Fibroblast of skin of right quadriceps (primary cell): ENCODE data around the gene KIF21A.

Experiments used
- DNase-seq: peaks from one replicate; pipeline ENCODE4 v3.0.0-alpha.2; 2013

KIF21A gene

DNA sequence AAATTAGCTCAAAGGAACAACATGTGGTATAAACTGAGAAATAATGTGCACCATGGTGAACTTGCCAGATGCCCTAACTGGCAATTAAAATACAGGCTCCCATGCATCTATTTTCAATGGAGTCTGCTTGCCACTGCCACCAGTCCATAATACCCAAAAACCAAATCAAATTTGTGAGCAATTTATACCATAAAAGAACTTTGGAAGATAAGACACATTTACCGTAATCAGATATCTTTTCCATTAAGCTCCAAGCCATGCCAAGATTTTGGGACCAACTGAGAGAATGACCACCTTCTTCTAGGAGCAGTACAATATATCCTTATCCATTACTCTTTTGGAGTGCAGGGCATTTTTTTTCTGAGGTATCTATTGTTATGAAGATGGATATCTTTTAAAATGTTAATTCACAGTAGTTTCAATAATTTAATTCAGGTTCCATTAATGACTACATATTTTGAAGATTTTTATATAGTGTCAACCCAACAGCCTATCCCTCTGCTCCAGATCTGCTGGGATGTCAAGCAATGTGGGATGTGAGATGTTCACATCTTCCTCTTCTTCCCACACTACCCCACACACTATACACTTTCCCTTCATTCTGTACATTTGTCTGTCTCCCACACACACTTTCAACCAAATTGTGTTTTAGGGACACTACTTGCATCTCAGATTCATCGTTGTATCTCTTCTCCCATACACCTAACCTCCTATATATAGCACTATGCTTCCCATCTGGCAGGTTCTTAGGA lies 53.3 kb downstream of the KIF21A start:
- no peak for DNase-seq

DNA sequence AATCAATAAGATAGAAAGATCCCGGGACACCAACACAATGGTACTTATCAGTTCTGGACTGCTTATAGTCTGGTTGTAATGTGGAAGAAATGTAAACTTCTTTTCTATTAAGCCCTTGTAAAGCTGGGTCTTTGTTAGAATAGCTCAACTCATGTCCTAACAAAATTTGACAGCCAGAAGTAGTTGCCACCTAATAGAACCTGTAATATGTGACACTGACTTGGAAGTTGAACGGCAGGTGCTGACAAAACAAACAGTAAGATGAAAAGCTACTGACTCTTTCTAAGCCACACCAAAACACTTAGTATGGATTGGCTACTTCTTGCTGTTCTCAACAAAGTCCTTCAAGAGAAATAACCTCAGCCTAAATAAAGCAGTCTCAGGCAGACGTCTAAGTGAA lies 56.6 kb downstream of the KIF21A start:
- no peak for DNase-seq

GRCh38 chr12:39383114-39383513 lies 59.8 kb downstream of the KIF21A start:
- no peak for DNase-seq

DNA sequence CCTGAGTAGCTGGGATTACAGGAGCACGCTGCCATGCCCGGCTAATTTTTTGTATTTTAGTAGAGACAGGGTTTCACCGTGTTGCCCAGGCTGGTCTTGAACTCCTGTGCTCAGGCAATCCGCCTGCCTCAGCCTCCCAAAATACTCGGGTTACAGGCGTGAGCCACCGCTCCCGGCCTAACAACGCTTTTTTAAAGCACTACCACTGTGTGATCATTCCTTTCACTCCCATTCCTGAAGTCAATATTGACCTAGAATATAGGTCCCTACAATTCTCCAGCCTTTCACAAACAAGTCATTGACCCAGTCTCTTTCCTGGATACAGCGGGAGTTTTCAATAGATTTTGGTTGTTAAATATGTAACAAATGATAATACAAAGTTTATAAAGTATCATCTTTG lies 62.8 kb downstream of the KIF21A start:
- DNase-seq, result no peak

- no peak for DNase-seq
Measured at GRCh38 chr12:39378341-39378740, 64.6 kb downstream of the KIF21A start.

- DNase-seq, result no peak
Measured at GRCh38 chr12:39375206-39375808, 67.6 kb downstream of the KIF21A start.

DNA sequence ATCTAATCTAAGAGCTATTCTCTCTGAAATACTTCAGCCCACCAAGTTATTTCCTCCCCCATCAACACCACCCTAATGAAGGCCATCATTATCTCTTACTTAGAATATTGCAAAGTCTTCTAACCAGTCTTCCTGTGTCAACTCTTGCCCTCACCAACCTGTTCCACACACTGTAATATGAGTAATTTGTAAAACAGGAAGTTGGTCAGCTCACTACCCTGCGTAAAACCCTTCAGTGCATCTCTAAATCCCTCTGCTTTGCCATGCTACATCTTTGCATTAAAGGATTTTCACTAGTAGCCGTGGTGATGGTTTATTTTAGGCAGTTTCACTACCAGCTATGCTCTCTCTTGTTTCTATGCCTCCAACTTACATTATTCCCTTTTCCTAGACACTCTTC lies 70.0 kb downstream of the KIF21A start:
- no peak for DNase-seq

DNA sequence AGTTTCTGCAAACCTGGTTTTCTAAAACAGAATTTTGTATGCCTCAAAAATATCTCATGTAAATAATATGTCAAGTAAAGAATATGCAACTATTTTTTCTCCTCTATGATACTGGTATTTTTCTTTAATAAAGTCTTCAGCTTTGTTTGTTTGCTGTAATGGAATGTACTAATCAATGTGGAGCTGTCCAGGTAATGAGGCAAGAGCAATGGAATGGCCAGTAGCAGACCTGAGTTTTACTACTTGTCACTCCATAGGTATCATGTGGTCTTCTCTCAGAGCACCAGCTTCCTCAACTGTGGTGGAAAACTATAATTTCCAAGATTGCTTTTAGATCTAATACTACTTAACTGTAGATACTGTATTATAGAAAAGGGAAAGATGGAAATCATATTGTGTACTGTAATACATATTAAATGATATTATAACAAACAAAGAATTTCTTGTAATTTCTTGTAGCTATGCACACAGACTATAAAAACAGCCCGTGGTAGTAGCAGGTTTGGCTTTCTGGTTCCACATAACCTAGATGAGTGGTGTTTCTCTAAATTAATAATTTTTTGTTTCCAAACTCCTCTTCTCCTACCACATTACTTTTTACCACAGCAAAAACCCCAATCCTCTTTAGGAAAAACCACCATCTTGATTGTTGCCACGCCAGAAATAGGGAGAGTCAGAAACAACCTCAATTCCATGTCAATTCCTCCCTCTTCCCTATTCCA lies 70.6 kb downstream of the KIF21A start:
- no peak for DNase-seq

DNA sequence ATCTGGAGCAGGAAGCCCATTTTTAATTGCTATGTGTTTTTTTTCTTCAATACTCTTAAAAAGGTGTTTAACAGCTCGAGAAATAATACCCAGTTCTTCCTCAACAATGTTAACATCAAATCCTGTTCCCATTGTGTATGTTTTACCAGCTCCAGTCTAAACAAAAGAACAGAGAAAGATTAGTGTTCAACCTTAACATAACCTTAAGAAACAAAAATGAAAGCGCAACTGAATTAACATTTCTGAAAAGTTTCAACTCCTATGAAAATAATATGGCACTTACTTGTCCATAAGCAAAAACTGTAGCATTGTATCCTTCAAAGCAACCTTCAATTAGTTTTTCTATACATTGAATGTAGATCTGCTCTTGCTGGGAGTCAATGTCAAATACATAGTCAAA lies 73.2 kb downstream of the KIF21A start:
- no peak for DNase-seq

GRCh38 chr12:39368891-39369290 lies 74.0 kb downstream of the KIF21A start:
- no peak for DNase-seq

GRCh38 chr12:39368096-39368495 lies 74.8 kb downstream of the KIF21A start:
- no peak for DNase-seq

DNA sequence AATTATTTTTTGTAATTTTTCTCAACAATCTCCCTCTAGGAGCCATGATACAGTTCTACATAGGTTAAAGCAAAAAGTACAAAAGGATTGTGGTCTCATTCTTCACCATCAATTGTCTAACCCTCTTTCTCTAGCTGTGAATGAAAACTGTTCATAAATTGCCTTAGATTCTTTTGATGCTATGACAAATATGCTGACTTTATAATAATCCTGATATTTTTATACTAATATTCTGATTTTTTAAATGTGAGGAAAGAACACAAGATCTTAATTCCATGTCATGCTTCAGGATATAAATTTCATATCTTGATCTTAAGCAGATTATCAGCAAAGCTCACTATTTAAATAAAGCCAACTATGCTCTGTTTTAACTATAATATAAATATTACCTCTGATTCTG lies 75.4 kb downstream of the KIF21A start:
- no peak for DNase-seq

DNA sequence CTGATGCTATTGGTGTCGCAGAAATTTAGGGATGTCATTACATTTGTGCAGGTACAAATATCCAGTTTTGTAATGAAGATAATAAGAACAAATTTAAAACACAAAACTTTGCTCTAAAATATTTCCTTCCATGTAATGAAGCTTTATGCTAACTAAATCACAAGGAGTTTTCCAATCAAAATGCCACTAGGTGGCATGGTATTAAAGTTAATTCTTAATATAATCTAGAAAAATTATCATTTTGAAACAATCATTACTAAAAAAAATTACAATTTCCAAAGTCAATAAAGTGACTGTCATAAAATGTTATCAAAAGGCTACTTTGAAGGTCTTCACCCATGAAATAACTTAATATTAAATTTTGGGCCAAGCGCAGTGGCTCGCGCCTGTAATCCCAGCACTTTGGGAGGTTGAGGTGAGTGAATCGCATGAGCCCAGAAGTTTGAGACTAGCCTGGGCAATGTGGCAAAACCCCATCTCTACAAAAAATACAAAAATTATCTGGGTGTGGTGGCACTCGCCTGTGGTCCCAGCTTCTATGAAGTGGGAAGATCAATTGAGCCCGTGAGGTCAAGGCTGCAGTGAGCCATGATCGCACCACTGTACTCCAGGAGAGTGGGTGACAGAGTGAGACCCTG lies 77.4 kb downstream of the KIF21A start:
- DNase-seq, result no peak

DNA sequence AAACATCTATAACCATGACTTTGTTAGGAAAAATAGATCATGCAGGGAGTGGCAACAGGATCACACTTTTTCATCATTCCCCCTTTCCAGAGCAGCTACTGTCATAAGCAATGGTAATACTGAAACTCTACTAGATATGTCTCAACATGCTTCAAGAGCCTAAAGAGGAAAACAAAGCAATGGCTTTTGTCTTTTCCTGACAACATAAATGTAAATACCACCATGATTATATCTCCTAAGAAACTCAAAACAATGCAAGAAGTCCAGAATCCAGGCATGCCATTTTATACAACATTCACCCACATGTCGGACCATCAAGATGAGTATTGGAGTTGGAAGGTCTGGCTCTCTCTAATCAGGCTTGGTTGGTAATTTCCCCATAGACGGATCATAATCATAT lies 78.7 kb downstream of the KIF21A start:
- no peak for DNase-seq

DNA sequence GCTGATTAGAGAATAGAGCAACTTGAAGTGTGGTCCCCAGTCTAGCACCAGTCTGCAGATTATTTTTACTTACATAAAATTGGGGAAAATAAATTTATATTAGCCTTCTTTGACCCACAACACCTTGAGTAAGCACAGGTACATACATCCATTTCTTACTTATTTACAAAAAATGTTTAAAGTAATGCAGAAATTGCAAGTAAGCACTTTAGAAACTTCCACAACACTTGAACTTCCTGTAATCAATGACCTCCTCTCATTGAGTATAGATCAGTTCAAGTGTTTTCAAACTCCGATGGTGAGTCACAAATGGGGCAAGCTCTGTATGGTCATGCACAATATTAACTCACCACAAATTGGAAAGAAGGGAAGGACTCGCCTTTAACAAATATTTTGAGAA lies 83.3 kb downstream of the KIF21A start:
- no peak for DNase-seq

DNA sequence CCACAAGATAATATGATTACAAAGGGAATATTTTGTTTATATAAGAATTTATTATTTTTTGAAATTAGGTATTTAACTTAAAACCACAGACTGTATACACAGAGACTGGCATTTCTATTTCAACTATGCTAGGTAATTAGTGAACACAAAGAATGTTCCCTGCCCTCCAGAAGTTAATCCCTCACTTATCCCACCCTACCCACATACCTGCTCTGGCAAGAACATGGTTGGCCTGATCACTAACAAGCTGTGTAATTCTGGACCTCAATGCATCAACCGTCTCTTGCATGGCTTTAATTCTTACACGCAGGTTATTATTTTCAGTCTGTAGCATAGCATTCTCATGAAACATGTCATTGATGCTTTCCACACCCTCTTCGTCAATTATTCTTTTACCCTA lies 85.9 kb downstream of the KIF21A start:
- DNase-seq, result no peak

- no peak for DNase-seq
Measured at GRCh38 chr12:39355841-39356240, 87.1 kb downstream of the KIF21A start.

DNA sequence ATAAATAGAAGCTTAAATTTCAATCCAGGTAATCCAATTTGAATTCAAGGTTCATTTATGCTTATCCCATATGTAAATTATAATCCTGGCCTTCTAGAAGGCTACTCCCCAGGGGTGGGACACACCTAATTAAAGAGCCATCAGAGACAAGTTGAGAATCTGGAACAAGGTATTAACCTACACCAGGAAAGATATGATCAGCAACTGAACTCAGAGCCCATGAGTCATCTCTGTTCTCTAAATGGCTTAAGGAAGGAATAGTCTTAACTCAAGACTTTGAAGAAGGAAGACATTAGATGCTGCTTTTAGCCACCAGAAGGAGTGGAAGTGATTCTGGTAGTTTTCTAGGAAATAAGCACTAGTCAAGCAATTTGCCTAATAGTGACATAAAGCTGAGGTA lies 88.0 kb downstream of the KIF21A start:
- DNase-seq, result no peak

DNA sequence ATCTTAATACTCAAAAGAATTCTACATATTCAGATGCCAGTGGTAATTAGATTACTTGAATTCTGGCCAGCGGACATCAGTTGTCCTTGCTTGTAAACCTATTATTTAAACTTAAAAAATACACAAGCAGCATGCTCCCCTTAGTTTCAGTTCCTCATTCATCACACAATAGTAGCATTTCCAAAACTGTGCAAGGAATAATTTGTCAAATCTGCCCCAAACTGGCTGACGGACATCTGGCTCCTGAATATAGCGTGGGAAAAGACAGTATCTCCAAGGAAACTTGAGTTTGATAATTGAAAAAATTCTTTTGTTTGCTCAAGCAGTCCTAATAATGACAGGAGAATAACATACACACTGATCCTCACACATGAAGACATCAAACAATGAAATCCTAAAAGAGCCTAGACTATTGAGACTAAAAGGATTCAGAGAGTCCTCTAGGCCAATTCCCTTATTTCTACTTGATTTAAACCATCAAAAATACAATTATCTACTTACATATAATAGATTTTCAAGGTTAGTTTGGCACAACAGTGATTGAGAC lies 90.4 kb downstream of the KIF21A start:
- DNase-seq, result no peak

- DNase-seq, result no peak
Measured at GRCh38 chr12:39351153-39351552, 91.8 kb downstream of the KIF21A start.

DNA sequence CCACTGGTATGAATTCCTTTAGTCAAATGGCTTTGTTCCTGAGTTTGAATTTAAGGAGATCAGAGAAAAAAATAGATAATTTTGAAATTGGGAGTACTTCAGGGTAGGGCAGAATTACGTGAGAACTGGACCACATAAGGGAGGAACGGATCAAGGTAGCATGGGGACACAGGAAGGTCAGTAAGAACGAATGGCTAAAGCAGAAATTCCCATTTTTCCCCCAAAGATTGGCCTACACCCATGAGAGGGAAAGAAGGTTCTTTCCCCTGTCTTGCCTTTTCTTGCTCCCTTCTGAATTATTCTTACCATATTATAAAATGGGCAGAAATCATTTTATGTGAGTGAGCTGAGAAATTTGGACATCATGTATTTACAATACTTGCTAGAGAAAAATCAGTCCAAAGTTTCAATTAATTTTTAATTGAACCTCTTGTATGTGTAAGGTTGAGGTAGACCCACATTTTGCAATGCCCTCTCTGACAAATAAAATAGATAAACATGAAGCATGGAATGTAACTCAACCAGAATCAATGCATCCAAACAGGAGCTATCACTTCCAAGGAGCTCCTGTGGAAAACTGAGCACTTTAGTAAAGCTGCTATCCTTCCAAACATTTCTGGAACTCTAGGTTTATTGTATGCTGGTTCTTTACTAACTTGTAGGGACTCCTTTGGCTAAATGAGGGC lies 93.8 kb downstream of the KIF21A start:
- no peak for DNase-seq

- no peak for DNase-seq
Measured at GRCh38 chr12:39348523-39348922, 94.4 kb downstream of the KIF21A start.

DNA sequence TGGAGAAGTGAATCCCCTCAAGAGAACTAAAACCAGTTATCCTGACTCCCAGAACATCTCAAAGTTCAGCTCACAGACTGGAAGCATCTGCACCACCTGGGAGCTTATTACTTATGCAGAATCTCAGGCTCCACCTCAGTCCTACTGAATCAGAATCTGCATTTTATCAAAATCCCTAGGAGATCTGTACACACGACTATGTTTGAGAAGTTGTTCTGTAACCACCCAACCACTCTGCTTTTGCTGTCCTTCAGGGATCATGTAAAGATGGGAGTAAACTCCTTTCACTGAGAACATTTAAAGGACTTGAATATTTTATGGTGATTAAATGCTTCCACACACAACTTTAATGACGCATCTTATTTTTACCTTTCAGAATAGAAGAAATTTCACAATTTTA lies 98.0 kb downstream of the KIF21A start:
- no peak for DNase-seq
